GM12874 (cell line): Measurements from ENCODE around the gene PSMB5.

Source experiments
- CTCF ChIP-seq: IDR thresholded peaks from 2 replicates; pipeline ENCODE4 v1.5.1; 2011; ENCODE audit warnings: low read depth, mild to moderate bottlenecking, control low read depth, low read length, moderate library complexity; ENCODE audit not compliant: insufficient read depth

PSMB5 gene

GRCh38 chr14:23005451-23006187 is 29.1 kb downstream of the PSMB5 start:
- no peak for TF ChIP-seq CTCF

- TF ChIP-seq CTCF, result no peak
These were observed 32.1 kb downstream of the PSMB5 start for GRCh38 chr14:23002592-23002991.

GRCh38 chr14:23000860-23001259 is 33.8 kb downstream of the PSMB5 start:
- TF ChIP-seq CTCF, result no peak

- no peak for TF ChIP-seq CTCF
These were observed 36.2 kb downstream of the PSMB5 start for GRCh38 chr14:22998329-22999012.

- TF ChIP-seq CTCF, result no peak
These were observed 36.9 kb downstream of the PSMB5 start for GRCh38 chr14:22997676-22998323.

- TF ChIP-seq CTCF, result no peak
These were observed 37.7 kb downstream of the PSMB5 start for GRCh38 chr14:22996768-22997654.
